Measurements from ENCODE around the gene SERGEF.

DNA sequence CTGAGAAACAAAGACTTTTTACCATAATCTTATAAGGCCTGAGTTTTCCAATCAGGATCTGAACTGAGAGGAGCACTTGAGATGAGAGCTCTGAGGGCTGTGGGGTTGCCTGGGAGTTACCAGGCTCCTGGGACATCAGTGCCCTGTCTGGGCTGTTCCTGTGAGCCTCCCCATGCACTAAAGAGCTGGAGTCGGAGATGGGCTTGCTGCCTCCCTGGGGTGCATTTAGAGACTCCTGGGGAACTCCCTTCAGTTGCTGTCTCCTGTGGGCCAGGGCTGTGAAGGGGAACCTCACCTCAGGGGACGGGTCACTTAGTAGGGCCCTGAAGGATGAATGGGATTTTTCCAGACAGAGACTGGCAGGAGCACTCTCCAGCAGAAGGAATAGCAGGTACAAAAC is 244.9 kb downstream of the SERGEF start:
- no peak for TF ChIP-seq EZH2phosphoT487 (IDR thresholded peaks at IDR 0.05; ENCODE audit: insufficient read depth, low read depth)
- no peak for TF ChIP-seq EZH2 (IDR thresholded peaks at IDR 0.05; ENCODE audit: insufficient read depth, poor library complexity, severe bottlenecking)
